Mononuclear cell (primary cell): ENCODE data around the gene RUFY1. TPM values are rescaled to one million over a fixed set of nuclear protein-coding genes. Genes with fewer than 3 reads are reported as not detected.

ENCODE experiments used
- H3K27me3 ChIP-seq: 2 replicates; pipeline ENCODE4 v1.6.0; 2011; ENCODE audit warnings: low read length, control low read depth; ENCODE audit not compliant: insufficient read depth
- H3K4me1 ChIP-seq: 2 replicates; pipeline ENCODE4 v1.5.1; 2011; ENCODE audit warnings: mild to moderate bottlenecking, low read length, control low read depth; ENCODE audit not compliant: insufficient read depth
- H3K4me3 ChIP-seq: 2 replicates; pipeline ENCODE4 v1.5.1; 2011; ENCODE audit warnings: mild to moderate bottlenecking, low read length, moderate library complexity
- H3K9me3 ChIP-seq: 2 replicates; pipeline ENCODE4 v1.5.1; 2011; ENCODE audit warnings: low read depth, mild to moderate bottlenecking, control low read depth, low read length
- total RNA-seq: library from RNA; depleted of rRNA; stranded (reverse); fragments of >200 nt; gene quantifications from one replicate; pipeline ENCODE4 v1.2.3, GENCODE V29; 2012

The RUFY1 gene
- total RNA-seq, 1 donor, result 68.8 TPM

GRCh38 chr5:179605026-179605833 lies 54.9 kb downstream of the RUFY1 start:
- H3K4me3 ChIP-seq, result no peak overlapping the region
- no peaks in the 10 kb centered on the region for H3K27me3 ChIP-seq
- H3K9me3 ChIP-seq, result no peaks in the 10 kb centered on the region
- peaks cover 16% of the 10 kb centered on the region for H3K4me1 ChIP-seq

- no peaks in the 10 kb centered on the region for H3K27me3 ChIP-seq
Observed at GRCh38 chr5:179606071-179606909, 55.9 kb downstream of the RUFY1 start.

GRCh38 chr5:179606910-179607159 lies 56.5 kb downstream of the RUFY1 start:
- Histone ChIP-seq H3K4me3 (no peak overlapping the region), H3K4me1 (peaks cover 14% of the 10 kb centered on the region), H3K27me3 (no peaks in the 10 kb centered on the region), H3K9me3 (no peaks in the 10 kb centered on the region)

More at GRCh38 chr5:179606071-179606909, 55.9 kb downstream of the RUFY1 start:
- peaks cover 14% of the 10 kb centered on the region for H3K4me1 ChIP-seq
- H3K4me3 ChIP-seq, result no peak overlapping the region
- H3K9me3 ChIP-seq, result no peaks in the 10 kb centered on the region

GRCh38 chr5:179607160-179607931 lies 57.0 kb downstream of the RUFY1 start:
- no peaks in the 10 kb centered on the region for H3K9me3 ChIP-seq
- H3K4me3 ChIP-seq, result no peak overlapping the region
- H3K27me3 ChIP-seq, result no peaks in the 10 kb centered on the region
- H3K4me1 ChIP-seq, result peaks cover 14% of the 10 kb centered on the region

GRCh38 chr5:179608131-179608581 lies 57.8 kb downstream of the RUFY1 start:
- no peak overlapping the region for H3K4me3 ChIP-seq

GRCh38 chr5:179609834-179610108 lies 59.4 kb downstream of the RUFY1 start:
- peaks cover 14% of the 10 kb centered on the region for H3K4me1 ChIP-seq
- H3K4me3 ChIP-seq, result no peak overlapping the region
- H3K9me3 ChIP-seq, result no peaks in the 10 kb centered on the region
- no peaks in the 10 kb centered on the region for H3K27me3 ChIP-seq

More at GRCh38 chr5:179608131-179608581, 57.8 kb downstream of the RUFY1 start:
- Histone ChIP-seq H3K27me3 (no peaks in the 10 kb centered on the region), H3K4me1 (peaks cover 14% of the 10 kb centered on the region), H3K9me3 (no peaks in the 10 kb centered on the region)

- Histone ChIP-seq H3K4me3 (no peak overlapping the region), H3K4me1 (peaks cover 14% of the 10 kb centered on the region), H3K27me3 (no peaks in the 10 kb centered on the region), H3K9me3 (no peaks in the 10 kb centered on the region)
Observed at GRCh38 chr5:179610109-179610902, 60.0 kb downstream of the RUFY1 start.

- Histone ChIP-seq H3K4me3 (no peak overlapping the region), H3K4me1 (peaks cover 14% of the 10 kb centered on the region), H3K27me3 (no peaks in the 10 kb centered on the region), H3K9me3 (no peaks in the 10 kb centered on the region)
Observed at GRCh38 chr5:179610903-179611265, 60.5 kb downstream of the RUFY1 start.

- Histone ChIP-seq H3K4me3 (no peak overlapping the region), H3K27me3 (no peaks in the 10 kb centered on the region), H3K9me3 (no peaks in the 10 kb centered on the region), H3K4me1 (peaks cover 16% of the 10 kb centered on the region)
Observed at GRCh38 chr5:179612577-179613459, 62.5 kb downstream of the RUFY1 start.

GRCh38 chr5:179613460-179614071 lies 63.2 kb downstream of the RUFY1 start:
- H3K4me3 ChIP-seq, result no peak overlapping the region
- no peaks in the 10 kb centered on the region for H3K9me3 ChIP-seq
- H3K27me3 ChIP-seq, result no peaks in the 10 kb centered on the region
- peaks cover 18% of the 10 kb centered on the region for H3K4me1 ChIP-seq

GRCh38 chr5:179614745-179615144 lies 64.4 kb downstream of the RUFY1 start:
- no peak overlapping the region for H3K4me3 ChIP-seq
- H3K4me1 ChIP-seq, result peaks cover 13% of the 10 kb centered on the region
- no peaks in the 10 kb centered on the region for H3K27me3 ChIP-seq
- no peaks in the 10 kb centered on the region for H3K9me3 ChIP-seq

GRCh38 chr5:179615203-179615602 lies 64.8 kb downstream of the RUFY1 start:
- Histone ChIP-seq H3K4me3 (no peak overlapping the region), H3K9me3 (no peaks in the 10 kb centered on the region), H3K4me1 (peaks cover 14% of the 10 kb centered on the region), H3K27me3 (no peaks in the 10 kb centered on the region)

GRCh38 chr5:179616002-179616594 lies 65.7 kb downstream of the RUFY1 start:
- no peaks in the 10 kb centered on the region for H3K9me3 ChIP-seq
- no peak overlapping the region for H3K4me3 ChIP-seq
- peaks cover 23% of the 10 kb centered on the region for H3K4me1 ChIP-seq
- H3K27me3 ChIP-seq, result no peaks in the 10 kb centered on the region
